Measurements from ENCODE around the gene INF2. TPM values are rescaled to one million over a fixed set of nuclear protein-coding genes. Genes with fewer than 3 reads are reported as not detected.

The INF2 gene
- total RNA-seq, 1 donor from 2014 or later: 61.7 TPM

GRCh38 chr14:104700225-104700651, 10.8 kb downstream of the INF2 start:
- H3K27ac Mint-ChIP-seq (ENCODE audit: unreplicated experiment): no peak overlapping the region
- H3K9me3 Mint-ChIP-seq: no peaks in the 10 kb centered on the region
- DNase-seq (ENCODE audit: low read depth, low spot score): no peak
- H3K4me3 Mint-ChIP-seq: no peak overlapping the region
- peaks cover 6% of the 10 kb centered on the region for H3K4me1 Mint-ChIP-seq
- no peaks in the 10 kb centered on the region for H3K27me3 Mint-ChIP-seq (ENCODE audit: low read depth)
- H3K36me3 Mint-ChIP-seq (ENCODE audit: low read depth): peaks cover 6% of the 10 kb centered on the region
- TF ChIP-seq, protein P1, sequence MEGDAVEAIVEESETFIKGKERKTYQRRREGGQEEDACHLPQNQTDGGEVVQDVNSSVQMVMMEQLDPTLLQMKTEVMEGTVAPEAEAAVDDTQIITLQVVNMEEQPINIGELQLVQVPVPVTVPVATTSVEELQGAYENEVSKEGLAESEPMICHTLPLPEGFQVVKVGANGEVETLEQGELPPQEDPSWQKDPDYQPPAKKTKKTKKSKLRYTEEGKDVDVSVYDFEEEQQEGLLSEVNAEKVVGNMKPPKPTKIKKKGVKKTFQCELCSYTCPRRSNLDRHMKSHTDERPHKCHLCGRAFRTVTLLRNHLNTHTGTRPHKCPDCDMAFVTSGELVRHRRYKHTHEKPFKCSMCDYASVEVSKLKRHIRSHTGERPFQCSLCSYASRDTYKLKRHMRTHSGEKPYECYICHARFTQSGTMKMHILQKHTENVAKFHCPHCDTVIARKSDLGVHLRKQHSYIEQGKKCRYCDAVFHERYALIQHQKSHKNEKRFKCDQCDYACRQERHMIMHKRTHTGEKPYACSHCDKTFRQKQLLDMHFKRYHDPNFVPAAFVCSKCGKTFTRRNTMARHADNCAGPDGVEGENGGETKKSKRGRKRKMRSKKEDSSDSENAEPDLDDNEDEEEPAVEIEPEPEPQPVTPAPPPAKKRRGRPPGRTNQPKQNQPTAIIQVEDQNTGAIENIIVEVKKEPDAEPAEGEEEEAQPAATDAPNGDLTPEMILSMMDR (conservative IDR thresholded peaks at IDR 0.05): no peak

GRCh38 chr14:104700747-104701217, 11.4 kb downstream of the INF2 start:
- no peak overlapping the region for H3K27ac Mint-ChIP-seq (ENCODE audit: unreplicated experiment)
- no peaks in the 10 kb centered on the region for H3K27me3 Mint-ChIP-seq (ENCODE audit: low read depth)

DNA sequence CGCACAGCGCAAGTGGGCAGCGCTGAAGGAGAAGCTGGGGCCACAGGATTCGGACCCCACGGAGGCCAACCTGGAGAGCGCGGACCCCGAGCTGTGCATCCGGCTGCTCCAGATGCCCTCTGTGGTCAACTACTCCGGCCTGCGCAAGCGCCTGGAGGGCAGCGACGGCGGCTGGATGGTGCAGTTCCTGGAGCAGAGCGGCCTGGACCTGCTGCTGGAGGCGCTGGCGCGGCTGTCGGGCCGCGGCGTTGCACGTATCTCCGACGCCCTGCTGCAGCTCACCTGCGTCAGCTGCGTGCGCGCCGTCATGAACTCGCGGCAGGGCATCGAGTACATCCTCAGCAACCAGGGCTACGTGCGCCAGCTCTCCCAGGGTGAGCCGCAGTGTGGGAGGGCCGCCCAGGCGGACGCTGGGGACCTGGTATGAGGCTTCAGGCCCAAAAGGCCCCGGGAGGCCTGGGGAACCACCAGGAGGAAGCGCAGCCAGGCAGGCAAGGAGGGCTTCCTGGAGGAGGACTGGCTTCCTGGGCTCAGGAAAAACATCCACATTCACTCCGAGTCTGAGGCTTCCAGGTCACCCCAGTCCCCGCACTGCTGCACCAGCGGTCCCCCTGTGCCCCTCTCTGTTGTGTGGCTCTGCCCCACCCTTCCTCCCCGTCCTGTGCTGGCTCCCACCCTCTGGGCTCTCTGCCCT, 12.1 kb downstream of the INF2 start:
- no peak overlapping the region for H3K4me3 Mint-ChIP-seq
- H3K36me3 Mint-ChIP-seq (ENCODE audit: low read depth): peaks cover 6% of the 10 kb centered on the region
- no peaks in the 10 kb centered on the region for H3K27me3 Mint-ChIP-seq (ENCODE audit: low read depth)
- no peak overlapping the region for H3K27ac Mint-ChIP-seq (ENCODE audit: unreplicated experiment)
- no peaks in the 10 kb centered on the region for H3K4me1 Mint-ChIP-seq
- no peak for DNase-seq (ENCODE audit: low read depth, low spot score)
- H3K9me3 Mint-ChIP-seq: no peaks in the 10 kb centered on the region
- TF ChIP-seq, protein P1 (conservative IDR thresholded peaks at IDR 0.05): no peak

More at GRCh38 chr14:104700747-104701217, 11.4 kb downstream of the INF2 start:
- Mint-ChIP-seq H3K36me3 (ENCODE audit: low read depth) (peaks cover 6% of the 10 kb centered on the region), H3K9me3 (no peaks in the 10 kb centered on the region), H3K4me1 (peaks cover 3% of the 10 kb centered on the region), H3K4me3 (no peak overlapping the region)
- no peak for DNase-seq (ENCODE audit: low read depth, low spot score)
- TF ChIP-seq, protein P1 (conservative IDR thresholded peaks at IDR 0.05): no peak

DNA sequence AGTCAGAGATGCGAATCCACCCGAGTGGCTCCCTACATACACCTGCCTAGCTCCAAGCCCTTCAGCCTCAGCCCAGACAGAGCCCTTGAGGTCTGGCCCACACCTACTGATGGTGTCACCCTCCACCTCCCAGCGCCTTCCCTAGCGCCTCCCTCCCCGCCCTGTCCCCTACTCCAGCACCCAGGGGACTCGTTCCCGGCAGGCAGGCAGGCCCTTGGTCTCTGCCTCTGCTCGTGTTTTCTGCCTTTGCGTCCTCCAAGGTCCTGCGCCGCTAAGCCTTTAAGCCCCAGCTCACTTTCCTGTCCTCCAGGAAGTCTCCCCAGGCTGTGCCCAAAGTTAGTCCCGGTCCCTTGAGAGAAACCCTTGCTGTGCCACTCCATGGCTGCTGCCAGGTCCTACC, 12.7 kb downstream of the INF2 start:
- no peaks in the 10 kb centered on the region for H3K4me1 Mint-ChIP-seq
- DNase-seq (ENCODE audit: low read depth, low spot score): no peak
- H3K27ac Mint-ChIP-seq (ENCODE audit: unreplicated experiment): no peak overlapping the region
- H3K36me3 Mint-ChIP-seq (ENCODE audit: low read depth): peaks cover 6% of the 10 kb centered on the region
- TF ChIP-seq, protein P1 (conservative IDR thresholded peaks at IDR 0.05): no peak
- H3K4me3 Mint-ChIP-seq: no peak overlapping the region
- no peaks in the 10 kb centered on the region for H3K27me3 Mint-ChIP-seq (ENCODE audit: low read depth)
- H3K9me3 Mint-ChIP-seq: no peaks in the 10 kb centered on the region

GRCh38 chr14:104702673-104703072, 13.3 kb downstream of the INF2 start:
- TF ChIP-seq, protein P1 (conservative IDR thresholded peaks at IDR 0.05): no peak
- H3K4me1 Mint-ChIP-seq: no peaks in the 10 kb centered on the region
- no peak for DNase-seq (ENCODE audit: low read depth, low spot score)
- H3K4me3 Mint-ChIP-seq: no peak overlapping the region
- no peaks in the 10 kb centered on the region for H3K9me3 Mint-ChIP-seq
- H3K36me3 Mint-ChIP-seq (ENCODE audit: low read depth): peaks cover 6% of the 10 kb centered on the region
- no peak overlapping the region for H3K27ac Mint-ChIP-seq (ENCODE audit: unreplicated experiment)
- H3K27me3 Mint-ChIP-seq (ENCODE audit: low read depth): no peaks in the 10 kb centered on the region
